ENCODE data around the gene DCP2.

Gene DCP2

GRCh38 chr5:113062869-113063508, 86.4 kb downstream of the DCP2 start:
- no peak overlapping the region for H3K4me3 ChIP-seq (ENCODE audit: low read depth, low read length)
- DNase-seq (ENCODE audit: low read depth), result no peak
- no peak for TF ChIP-seq CTCF (IDR thresholded peaks at IDR 0.05; ENCODE audit: control insufficient read depth, extremely low read depth, insufficient read depth)

GRCh38 chr5:113063927-113064326, 87.3 kb downstream of the DCP2 start:
- no peak for DNase-seq (ENCODE audit: low read depth)
- TF ChIP-seq CTCF (IDR thresholded peaks at IDR 0.05; ENCODE audit: control insufficient read depth, extremely low read depth, insufficient read depth), result no peak
- H3K4me3 ChIP-seq (ENCODE audit: low read depth, low read length), result no peak overlapping the region

- DNase-seq (ENCODE audit: low read depth), result no peak
- no peak for TF ChIP-seq CTCF (IDR thresholded peaks at IDR 0.05; ENCODE audit: control insufficient read depth, extremely low read depth, insufficient read depth)
- H3K4me3 ChIP-seq (ENCODE audit: low read depth, low read length), result no peak overlapping the region
Observed at GRCh38 chr5:113064806-113065205, 88.2 kb downstream of the DCP2 start.

- TF ChIP-seq CTCF (IDR thresholded peaks at IDR 0.05; ENCODE audit: control insufficient read depth, extremely low read depth, insufficient read depth), result no peak
- DNase-seq (ENCODE audit: low read depth), result no peak
- H3K4me3 ChIP-seq (ENCODE audit: low read depth, low read length), result no peak overlapping the region
Observed at GRCh38 chr5:113065626-113066025, 89.0 kb downstream of the DCP2 start.

GRCh38 chr5:113067635-113068344, 91.2 kb downstream of the DCP2 start:
- DNase-seq (ENCODE audit: low read depth), result no peak
- no peak overlapping the region for H3K4me3 ChIP-seq (ENCODE audit: low read depth, low read length)
- TF ChIP-seq CTCF (IDR thresholded peaks at IDR 0.05; ENCODE audit: control insufficient read depth, extremely low read depth, insufficient read depth), result no peak

GRCh38 chr5:113068559-113068958, 92.0 kb downstream of the DCP2 start:
- DNase-seq (ENCODE audit: low read depth), result no peak
- H3K4me3 ChIP-seq (ENCODE audit: low read depth, low read length), result no peak overlapping the region
- TF ChIP-seq CTCF (IDR thresholded peaks at IDR 0.05; ENCODE audit: control insufficient read depth, extremely low read depth, insufficient read depth), result no peak
